A549 (cell line): ENCODE measurements around the gene TEX35.

Experiments
- CHD2 ChIP-seq: fragments of 150-350 bp; IDR thresholded peaks from 2 replicates; pipeline ENCODE4 v1.6.1; 2014; ENCODE audit warnings: low read length; ENCODE audit not compliant: partially characterized antibody
- CTCF ChIP-seq: fragments of >200 bp; sonication (Bioruptor Twin); formaldehyde crosslinking; IDR thresholded peaks from 3 replicates; pipeline ENCODE4 v1.5.1; 2016
- FOSB ChIP-seq: fragments of 250-450 bp; sonication (Bioruptor Pico); IDR thresholded peaks from 2 replicates; pipeline ENCODE4 v1.5.0; 2020; ENCODE audit warnings: mild to moderate bottlenecking, moderate library complexity
- NR3C1 ChIP-seq: fragments of >200 bp; sonication (Bioruptor Twin); formaldehyde crosslinking; IDR thresholded peaks from 3 replicates; pipeline ENCODE4 v1.6.1; 2017
- POLR2A ChIP-seq: IDR thresholded peaks from 2 replicates; pipeline ENCODE4 v1.6.1; 2012; ENCODE audit warnings: mild to moderate bottlenecking, low read length
- REST ChIP-seq: fragments of 200-600 bp; sonication (generic); IDR thresholded peaks from 2 replicates; pipeline ENCODE4 v1.6.1; 2016; ENCODE audit warnings: antibody characterized with exemption, mild to moderate bottlenecking, moderate library complexity
- RFX5 ChIP-seq: fragments of 450-650 bp; IDR thresholded peaks from 2 replicates; pipeline ENCODE4 v1.7.1; 2014; ENCODE audit warnings: antibody characterized with exemption, mild to moderate bottlenecking, moderate library complexity
- TP53 ChIP-seq: fragments of 250-450 bp; sonication (Bioruptor Pico); IDR thresholded peaks from 2 replicates; pipeline ENCODE4 v1.5.0; 2021; ENCODE audit warnings: mild to moderate bottlenecking, moderate library complexity

GRCh38 chr1:178548108-178548507 is 35.2 kb downstream of the TEX35 start:
- TF ChIP-seq POLR2A (no peak), REST (no peak), RFX5 (no peak), CHD2 (no peak), CTCF (no peak), TP53 (no peak), FOSB (CRISPR knock-in tag) (no peak), NR3C1 (no peak)
